NCI-H1092 treated with DMSO at 0.1 percent for 48 hours (cell line): Measurements from ENCODE around the gene DNAL4.
"Not testable (repeated sequence)": the region's sequence is repeated elsewhere in the genome, so short reads cannot be mapped to it uniquely, and the experiment has no call there.

Experiments
- DNase-seq: peaks from one replicate; lab custom pipeline; 2025; lab: John Stamatoyannopoulos, UW

DNAL4 gene

DNA sequence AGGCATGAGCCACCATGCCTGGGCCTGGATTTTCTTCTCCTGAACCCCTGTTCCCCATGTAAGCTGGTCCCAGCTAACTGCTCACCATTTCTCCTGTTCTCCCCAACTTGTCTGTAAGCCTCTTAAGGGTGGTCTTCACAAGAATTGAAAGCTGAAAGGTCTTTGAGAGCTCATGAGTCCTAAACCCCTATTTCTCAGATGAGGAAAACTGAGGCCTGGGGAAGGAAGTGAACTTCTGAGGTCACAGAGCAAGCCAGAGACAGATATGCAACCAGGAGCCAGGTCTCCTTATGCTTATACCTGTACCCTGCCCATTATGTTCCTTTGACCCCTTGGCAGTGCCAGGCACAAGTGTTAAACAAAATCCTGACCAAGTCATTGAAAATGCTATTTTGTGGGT lies 33.6 kb upstream of the DNAL4 start:
- DNase-seq: no peak

DNA sequence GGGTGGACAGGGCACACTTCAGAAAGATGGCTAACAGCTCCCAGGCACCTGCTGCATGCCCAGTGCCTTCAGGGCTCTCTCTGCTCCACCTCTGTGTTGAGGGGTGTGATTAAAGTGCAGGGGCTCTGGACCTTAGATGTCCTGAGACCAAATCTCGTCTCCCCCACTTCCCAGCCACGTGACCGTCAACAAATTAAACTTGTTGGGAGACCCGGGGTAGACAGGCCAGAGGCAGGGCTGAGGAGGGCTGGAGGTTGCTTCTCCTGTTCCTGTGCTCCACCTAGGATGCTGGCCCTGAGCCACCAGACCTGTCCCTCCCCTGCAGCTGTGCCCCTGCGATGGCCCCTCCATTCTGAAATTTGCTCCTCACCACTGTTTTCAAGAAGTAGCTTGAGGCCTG lies 32.9 kb upstream of the DNAL4 start:
- no peak for DNase-seq

- DNase-seq: no peak
These were observed 32.4 kb upstream of the DNAL4 start for GRCh38 chr22:38826386-38826785.

DNA sequence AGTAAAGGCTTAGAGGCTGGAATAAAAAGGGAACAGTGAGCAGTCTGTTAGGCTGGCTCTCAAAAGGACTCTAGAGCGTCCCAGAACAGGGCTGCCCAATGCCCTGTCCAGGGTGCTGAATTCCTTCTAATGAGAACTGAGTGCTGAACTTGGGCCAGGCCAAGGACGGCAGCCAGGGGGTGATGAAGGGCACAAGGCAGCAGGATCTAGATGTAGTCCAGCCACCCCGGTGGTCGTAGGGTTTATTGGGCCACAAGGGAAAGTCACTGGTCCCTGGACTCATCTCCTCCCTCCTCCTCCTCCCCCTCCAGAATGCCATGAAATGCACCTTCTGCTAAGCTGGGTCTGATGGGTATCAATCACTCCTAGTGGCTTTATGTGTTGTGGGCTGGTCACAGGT lies 30.6 kb upstream of the DNAL4 start:
- DNase-seq: no peak

DNA sequence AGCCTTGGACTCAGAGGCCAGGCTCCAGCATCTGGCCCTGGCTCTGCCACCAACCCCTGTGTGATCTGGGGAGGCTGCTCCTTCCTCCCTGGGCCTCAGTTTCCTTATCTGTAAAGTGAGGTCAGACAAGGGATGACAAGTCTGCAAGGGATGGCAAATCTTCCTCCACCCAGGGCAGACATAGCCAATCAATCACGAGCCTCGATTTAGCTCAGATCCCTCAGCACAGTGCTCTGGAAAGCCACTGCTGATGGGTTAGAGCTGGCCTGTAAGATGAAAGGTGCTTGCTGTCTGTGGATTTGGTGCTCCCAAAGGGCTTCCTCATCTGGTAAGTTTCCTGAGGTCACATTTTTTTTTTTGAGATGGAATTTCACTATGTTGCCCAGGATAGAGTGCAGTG lies 29.7 kb upstream of the DNAL4 start:
- DNase-seq: no peak

GRCh38 chr22:38823076-38823475 lies 29.1 kb upstream of the DNAL4 start:
- no peak for DNase-seq

- DNase-seq: peak; percentile 27
These were observed 26.1 kb upstream of the DNAL4 start for GRCh38 chr22:38820020-38820419.

- DNase-seq: no peak
These were observed 25.5 kb upstream of the DNAL4 start for GRCh38 chr22:38819387-38819940.

- DNase-seq: no peak
These were observed 23.3 kb upstream of the DNAL4 start for GRCh38 chr22:38817196-38817595.

- DNase-seq: no peak
These were observed 21.9 kb upstream of the DNAL4 start for GRCh38 chr22:38815842-38816241.

GRCh38 chr22:38811241-38811640 lies 17.3 kb upstream of the DNAL4 start:
- DNase-seq: no peak

- not testable (repeated sequence) for DNase-seq
These were observed 11.2 kb upstream of the DNAL4 start for GRCh38 chr22:38805041-38805593.

GRCh38 chr22:38802671-38803121 lies 8.8 kb upstream of the DNAL4 start:
- peak; percentile 39 for DNase-seq

DNA sequence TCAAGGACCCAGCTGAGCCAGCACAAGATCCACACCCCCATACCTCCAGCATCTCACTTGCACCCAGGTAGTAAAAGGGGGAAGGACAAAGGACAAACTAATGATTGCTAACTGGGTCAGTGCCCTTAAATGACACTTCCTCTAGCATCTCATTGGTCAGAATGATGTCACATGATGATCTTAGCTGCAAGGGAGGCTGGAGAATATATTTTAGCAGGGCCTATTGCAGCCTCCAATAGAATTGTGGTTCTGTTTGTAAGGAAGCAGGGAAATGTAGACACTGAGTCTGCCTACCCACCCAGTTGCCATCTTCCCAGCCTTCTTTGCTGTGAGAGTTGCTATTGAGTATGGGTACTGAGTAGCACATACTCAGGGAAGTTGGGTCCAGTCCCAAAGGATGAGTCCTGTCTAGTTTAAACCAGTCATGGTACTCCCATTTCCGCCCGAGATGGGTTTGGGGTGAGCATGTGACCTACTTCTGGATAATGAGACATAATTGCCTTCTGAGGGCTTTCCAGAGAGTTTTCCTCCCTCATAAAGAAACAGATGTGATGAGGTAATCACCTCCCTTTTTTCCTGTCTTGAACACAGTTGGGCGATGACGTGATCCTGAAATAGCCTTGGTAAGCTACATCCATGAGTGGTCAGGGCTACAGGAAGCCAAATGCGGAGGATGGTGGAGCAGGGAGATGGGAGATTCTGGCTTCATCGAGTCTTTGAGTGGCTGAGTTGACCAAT lies 5.5 kb upstream of the DNAL4 start:
- no peak for DNase-seq

DNA sequence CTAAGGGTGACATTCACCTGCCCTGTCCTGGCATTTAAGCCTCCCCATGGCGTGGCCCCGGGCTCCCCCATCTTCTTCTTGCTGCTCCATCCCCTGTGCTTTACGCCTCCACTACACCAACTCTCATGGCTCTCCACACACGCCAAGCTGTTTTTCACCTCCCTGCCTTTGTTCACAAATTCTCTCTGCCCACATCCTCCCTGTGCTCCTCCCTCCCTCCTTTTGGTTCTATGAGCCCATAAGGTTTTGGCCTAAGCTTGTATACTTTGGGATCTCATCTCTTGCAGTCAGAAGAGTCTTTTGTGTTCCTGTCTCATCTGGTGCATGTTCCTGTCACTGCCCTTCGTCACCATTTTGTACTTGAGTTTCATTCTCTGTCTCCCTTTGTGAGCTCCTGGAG lies 4.6 kb upstream of the DNAL4 start:
- DNase-seq: no peak

- DNase-seq: no peak
These were observed 2.5 kb upstream of the DNAL4 start for GRCh38 chr22:38796262-38796957.

GRCh38 chr22:38795569-38795968 lies 1.6 kb upstream of the DNAL4 start:
- DNase-seq: no peak

DNA sequence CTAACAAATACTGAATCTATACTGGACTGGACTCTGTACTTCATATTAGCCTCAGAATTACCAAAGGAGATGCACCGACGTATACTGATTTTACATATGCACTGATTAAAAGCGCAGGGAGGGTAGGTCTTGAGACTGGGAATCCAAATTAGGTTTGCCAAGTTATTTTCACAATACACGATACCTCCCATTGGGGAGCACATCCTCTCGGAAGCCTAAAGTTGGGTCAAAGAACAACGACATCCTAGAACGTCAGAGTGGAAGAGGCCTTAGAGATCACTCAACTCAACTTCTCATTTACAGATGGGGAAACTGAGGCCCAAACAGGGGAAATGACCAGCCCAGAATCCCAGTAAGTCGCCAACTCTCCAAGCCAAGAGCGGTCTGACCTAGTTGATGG lies 626 bp downstream of the DNAL4 start:
- no peak for DNase-seq

DNA sequence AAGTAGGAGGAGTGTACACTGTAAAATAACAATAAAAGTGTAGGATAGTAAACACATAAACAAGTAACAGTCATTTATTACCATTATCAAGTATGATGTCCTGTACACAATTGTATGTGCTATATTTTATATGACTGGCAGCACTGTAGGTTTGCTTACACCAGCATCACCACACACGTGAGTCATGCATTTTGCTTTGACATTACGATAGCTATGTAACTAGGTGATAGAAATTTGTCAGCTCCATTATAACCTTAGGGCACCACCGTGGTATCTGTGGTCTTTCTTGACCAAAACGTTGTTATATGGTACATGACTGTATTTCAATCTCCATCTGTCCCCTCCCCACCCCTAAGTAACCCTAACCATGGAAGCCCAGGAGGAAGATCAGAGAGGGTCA lies 1.1 kb downstream of the DNAL4 start:
- no peak for DNase-seq

DNA sequence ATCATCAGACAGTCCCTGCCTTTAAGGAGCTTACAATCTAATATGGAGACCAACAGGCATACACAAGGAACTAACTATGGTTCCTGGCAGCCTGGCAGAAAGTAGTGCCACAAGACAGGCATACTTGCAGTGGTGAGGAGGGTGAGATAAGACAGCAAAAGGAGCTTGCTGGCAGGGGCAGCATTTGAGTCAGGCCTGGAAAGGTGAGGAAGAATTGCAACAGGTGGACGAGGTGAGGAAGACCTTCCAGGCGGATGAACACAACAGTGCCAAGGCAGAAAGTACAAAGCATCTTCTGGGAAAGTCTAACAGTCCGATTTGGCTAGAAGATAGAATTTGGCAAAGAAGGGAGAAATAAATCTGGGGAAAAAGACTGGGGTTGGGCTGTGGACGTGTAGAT lies 4.3 kb downstream of the DNAL4 start:
- no peak for DNase-seq

DNA sequence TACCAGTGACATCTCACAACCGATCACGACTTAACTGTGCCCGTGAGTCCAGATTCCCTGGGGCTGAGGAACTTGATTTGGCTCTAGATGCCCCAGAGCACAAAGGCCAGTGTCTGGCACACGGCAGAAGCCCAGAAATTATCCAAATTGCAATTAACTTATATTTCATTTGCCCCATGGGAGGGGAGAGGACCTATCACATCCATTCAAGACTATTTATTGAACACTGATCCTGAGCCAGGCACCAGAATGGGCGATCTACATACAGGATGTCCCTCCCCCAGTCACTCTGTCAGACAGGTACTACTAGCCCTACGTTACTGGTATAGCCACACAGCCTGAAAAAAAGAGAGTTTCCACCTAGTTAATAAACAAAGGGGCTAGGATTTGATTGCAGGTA lies 5.1 kb downstream of the DNAL4 start:
- DNase-seq: peak; percentile 39

- DNase-seq: peak; percentile 70
These were observed 5.7 kb downstream of the DNAL4 start for GRCh38 chr22:38788021-38788816.
